HepG2 (cell line): ENCODE data around the gene METTL26. TPM values are rescaled to one million over a fixed set of nuclear protein-coding genes. Genes with fewer than 3 reads are reported as not detected.
A peak's percentile ranks its signal among the peaks of the same experiment; 100 is the strongest.

Experiments used
- AKAP8 ChIP-seq: sonication (generic); formaldehyde crosslinking; IDR thresholded peaks from 2 replicates; pipeline ENCODE4 v1.5.1; 2020; ENCODE audit warnings: mild to moderate bottlenecking, missing genetic modification reagents
- BHLHE40 ChIP-seq: IDR thresholded peaks from 2 replicates; pipeline ENCODE4 v1.6.1; 2011; ENCODE audit warnings: low read length, improper control_type of control experiment
- CENPT ChIP-seq: sonication (generic); formaldehyde crosslinking; IDR thresholded peaks from 2 replicates; pipeline ENCODE4 v1.8.0; 2022; ENCODE audit warnings: low read depth, mild to moderate bottlenecking, moderate library complexity, missing genetic modification reagents
- CHD4 ChIP-seq: fragments of 200-600 bp; sonication (generic); IDR thresholded peaks from 2 replicates; pipeline ENCODE4 v1.7.0; 2017; ENCODE audit warnings: mild to moderate bottlenecking, low read length, borderline replicate concordance
- DMAP1 ChIP-seq: IDR thresholded peaks from 2 replicates; pipeline ENCODE4 v1.6.1; 2016
- DNMT1 ChIP-seq: sonication (generic); formaldehyde crosslinking; IDR thresholded peaks from 2 replicates; pipeline ENCODE4 v1.5.1; 2020; ENCODE audit warnings: mild to moderate bottlenecking, missing genetic modification reagents
- HNF4G ChIP-seq, 2 experiments: sonication (generic) in 1 of 2; formaldehyde crosslinking in 1 of 2; IDR thresholded peaks; 2 replicates each; pipeline versions ENCODE4 v1.4.0 to v1.6.1; 2011 to 2020; ENCODE audit warnings: borderline replicate concordance in 2 of 2, low read depth in 2 of 2, mild to moderate bottlenecking in 2 of 2, low read length in 1 of 2, missing genetic modification reagents in 1 of 2, moderate library complexity in 1 of 2
- HOXA5 ChIP-seq: sonication (generic); formaldehyde crosslinking; IDR thresholded peaks from 2 replicates; pipeline ENCODE4 v1.4.0; 2020; ENCODE audit warnings: missing genetic modification reagents
- KLF11 ChIP-seq: IDR thresholded peaks from 2 replicates; pipeline ENCODE4 v1.6.1; 2016; ENCODE audit warnings: missing compliant biosample characterization
- MAFF ChIP-seq: IDR thresholded peaks from 2 replicates; pipeline ENCODE4 v1.6.1; 2011; ENCODE audit warnings: low read depth, low read length, improper control_type of control experiment
- MEIS1 ChIP-seq: sonication (generic); formaldehyde crosslinking; IDR thresholded peaks from 2 replicates; pipeline ENCODE4 v1.9.0; 2021; ENCODE audit warnings: mild to moderate bottlenecking, missing genetic modification reagents, moderate library complexity, borderline replicate concordance
- PBX2 ChIP-seq: IDR thresholded peaks from 2 replicates; pipeline ENCODE4 v1.6.1; 2016; ENCODE audit warnings: control low read depth
- RAD51 ChIP-seq: fragments of 450-650 bp; IDR thresholded peaks from 2 replicates; pipeline ENCODE4 v1.6.1; 2016; ENCODE audit warnings: borderline replicate concordance
- SPEN ChIP-seq: sonication (generic); formaldehyde crosslinking; IDR thresholded peaks from 2 replicates; pipeline ENCODE4 v1.5.1; 2020; ENCODE audit warnings: low read depth, mild to moderate bottlenecking, missing genetic modification reagents
- THAP11 ChIP-seq: IDR thresholded peaks from 2 replicates; pipeline ENCODE4 v1.6.1; 2016; ENCODE audit warnings: missing biosample characterization, missing genetic modification reagents
- ZBTB25 ChIP-seq: IDR thresholded peaks from 2 replicates; pipeline ENCODE4 v1.6.1; 2018; ENCODE audit warnings: missing genetic modification reagents
- ZKSCAN1 ChIP-seq: fragments of 150-350 bp; IDR thresholded peaks from 2 replicates; pipeline ENCODE4 v1.6.1; 2014; ENCODE audit warnings: low read length
- ZNF20 ChIP-seq: sonication (generic); formaldehyde crosslinking; IDR thresholded peaks from 2 replicates; pipeline ENCODE4 v1.4.0; 2020; ENCODE audit warnings: mild to moderate bottlenecking, moderate library complexity, missing genetic modification reagents
- ZNF232 ChIP-seq: sonication (generic); formaldehyde crosslinking; IDR thresholded peaks from 2 replicates; pipeline ENCODE4 v1.4.0; 2020; ENCODE audit warnings: missing genetic modification reagents, borderline replicate concordance
- ZNF34 ChIP-seq: sonication (generic); formaldehyde crosslinking; IDR thresholded peaks from 2 replicates; pipeline ENCODE4 v1.4.0; 2020; ENCODE audit warnings: mild to moderate bottlenecking, missing genetic modification reagents, borderline replicate concordance
- ZNF660 ChIP-seq: sonication (generic); formaldehyde crosslinking; IDR thresholded peaks from 2 replicates; pipeline ENCODE4 v1.5.1; 2020; ENCODE audit warnings: mild to moderate bottlenecking, low read depth, missing genetic modification reagents, borderline replicate concordance
- ZSCAN30 ChIP-seq: sonication (generic); formaldehyde crosslinking; IDR thresholded peaks from 2 replicates; pipeline ENCODE4 v1.5.0; 2020; ENCODE audit warnings: mild to moderate bottlenecking, missing genetic modification reagents
- polyA plus RNA-seq, 8 experiments: library from polyadenylated mRNA; depleted of rRNA in 3 of 8; stranded (reverse) in 7 of 8; unstranded in 1 of 8; fragments of >200 nt; fragmentation: Illumina TruSeq in 4 of 8; extraction: Trizol in 4 of 8; gene quantifications; 2 replicates each; pipeline versions ENCODE4 v1.2.1 to v1.2.3, GENCODE V29; 2011 to 2016; ENCODE audit warnings: low read depth in 4 of 8, missing spikeins in 1 of 8, mixed read lengths in 1 of 8; ENCODE audit not compliant: insufficient read depth in 1 of 8
- total RNA-seq, 5 experiments: library from RNA; depleted of rRNA; stranded (reverse); fragments of >200 nt; fragmentation: Illumina TruSeq; extraction: Trizol; gene quantifications; 2 replicates each; pipeline ENCODE4 v1.2.3, GENCODE V29; 2016; ENCODE audit warnings: low read depth in 1 of 5
- TF ChIP-seq, protein P1 (sequence below): sonication (generic); formaldehyde crosslinking; IDR thresholded peaks from 2 replicates; pipeline ENCODE4 v1.8.1; 2022; ENCODE audit warnings: low read depth, mild to moderate bottlenecking, missing genetic modification reagents
- TF ChIP-seq, protein P2 (sequence below): sonication (generic); formaldehyde crosslinking; IDR thresholded peaks from 2 replicates; pipeline ENCODE4 v1.5.0; 2020; ENCODE audit warnings: missing genetic modification reagents

Gene METTL26
- total and polyA plus RNA-seq, 2 of the 13 experiments (the other 11 are each of a cell fraction or from before 2014, with no cell fraction given), result 65.5 to 70.1 TPM

DNA sequence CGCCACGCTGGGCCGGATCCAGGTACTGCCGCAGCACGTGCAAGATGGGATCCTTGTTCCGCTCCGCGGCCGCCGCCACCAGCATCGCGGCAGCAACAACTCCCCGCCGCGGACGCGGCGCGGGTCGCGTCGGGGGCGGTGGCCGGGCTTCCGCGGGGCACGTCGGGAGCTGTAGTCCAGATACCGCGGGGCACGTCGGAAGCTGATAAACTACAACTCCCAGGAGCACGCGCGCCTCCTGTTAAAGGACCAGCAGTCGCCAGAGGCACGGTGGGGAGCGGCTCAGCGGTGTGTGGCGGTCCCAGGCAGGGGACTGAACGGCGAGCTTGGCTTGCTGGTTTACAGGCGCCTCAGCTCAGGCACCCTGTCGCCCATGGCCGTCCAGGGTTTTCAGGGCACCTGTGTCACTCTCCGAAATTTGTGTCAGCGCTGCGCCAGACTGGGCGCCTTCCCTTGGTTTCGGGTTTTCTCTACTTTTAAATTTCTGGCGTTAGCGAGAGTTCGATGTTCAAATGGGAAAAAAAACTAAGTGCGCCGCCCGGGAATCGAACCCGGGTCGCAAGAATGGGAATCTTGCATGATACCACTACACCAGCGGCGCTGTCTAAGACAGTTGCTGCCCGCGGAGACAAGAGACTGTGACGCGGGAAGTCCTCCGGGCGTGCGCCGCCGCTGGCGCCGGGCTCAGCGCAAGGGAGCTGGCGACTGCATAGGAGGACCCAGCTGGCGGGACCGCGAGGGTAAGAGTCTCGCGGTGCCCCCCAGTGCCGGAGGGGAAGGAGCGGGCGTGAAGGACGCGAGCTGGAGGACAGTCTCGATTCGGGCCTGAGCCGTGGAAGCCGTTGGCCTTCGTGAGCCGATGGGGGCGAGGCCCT is at the start of gene METTL26 (continued):
- TF ChIP-seq CHD4 (no peak), MEIS1 (CRISPR knock-in tag) (0 out of 2 replicates have a peak, but pooled peaks have one; percentile 64), CENPT (0 out of 2 replicates have a peak, but pooled peaks have one; percentile 22), ZBTB25 (CRISPR knock-in tag) (peak; percentile 67), ZNF660 (CRISPR knock-in tag) (no peak), HOXA5 (CRISPR knock-in tag) (peak; percentile 17; the same call in 1 of the 2 replicates), HNF4G (IDR thresholded peaks at IDR 0.05; ENCODE audit: borderline replicate concordance, low read depth, low read length) (peak; percentile 12; the same call in 1 of the 2 replicates), HNF4G (CRISPR knock-in tag; IDR thresholded peaks at IDR 0.05; ENCODE audit: borderline replicate concordance, low read depth) (peak; percentile 33; the same call in 1 of the 2 replicates), AKAP8 (CRISPR knock-in tag) (no peak), SPEN (CRISPR knock-in tag) (peak; percentile 84), BHLHE40 (peak; percentile 92), MAFF (no peak), ZNF232 (no peak), DMAP1 (peak; percentile 63; the same call in 1 of the 2 replicates), DNMT1 (CRISPR knock-in tag) (peak; percentile 92), ZKSCAN1 (no peak), ZSCAN30 (CRISPR knock-in tag) (no peak), RAD51 (no peak), ZNF20 (CRISPR knock-in tag) (no peak), KLF11 (CRISPR knock-in tag) (no peak), ZNF34 (CRISPR knock-in tag) (peak; percentile 72; the same call in 1 of the 2 replicates), PBX2 (no peak), THAP11 (CRISPR knock-in tag) (peak; percentile 100)
- TF ChIP-seq, protein P1, sequence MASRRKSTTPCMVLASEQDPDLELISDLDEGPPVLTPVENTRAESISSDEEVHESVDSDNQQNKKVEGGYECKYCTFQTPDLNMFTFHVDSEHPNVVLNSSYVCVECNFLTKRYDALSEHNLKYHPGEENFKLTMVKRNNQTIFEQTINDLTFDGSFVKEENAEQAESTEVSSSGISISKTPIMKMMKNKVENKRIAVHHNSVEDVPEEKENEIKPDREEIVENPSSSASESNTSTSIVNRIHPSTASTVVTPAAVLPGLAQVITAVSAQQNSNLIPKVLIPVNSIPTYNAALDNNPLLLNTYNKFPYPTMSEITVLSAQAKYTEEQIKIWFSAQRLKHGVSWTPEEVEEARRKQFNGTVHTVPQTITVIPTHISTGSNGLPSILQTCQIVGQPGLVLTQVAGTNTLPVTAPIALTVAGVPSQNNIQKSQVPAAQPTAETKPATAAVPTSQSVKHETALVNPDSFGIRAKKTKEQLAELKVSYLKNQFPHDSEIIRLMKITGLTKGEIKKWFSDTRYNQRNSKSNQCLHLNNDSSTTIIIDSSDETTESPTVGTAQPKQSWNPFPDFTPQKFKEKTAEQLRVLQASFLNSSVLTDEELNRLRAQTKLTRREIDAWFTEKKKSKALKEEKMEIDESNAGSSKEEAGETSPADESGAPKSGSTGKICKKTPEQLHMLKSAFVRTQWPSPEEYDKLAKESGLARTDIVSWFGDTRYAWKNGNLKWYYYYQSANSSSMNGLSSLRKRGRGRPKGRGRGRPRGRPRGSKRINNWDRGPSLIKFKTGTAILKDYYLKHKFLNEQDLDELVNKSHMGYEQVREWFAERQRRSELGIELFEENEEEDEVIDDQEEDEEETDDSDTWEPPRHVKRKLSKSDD (CRISPR knock-in tag), result no peak; the same call in 1 of the 2 replicates
- TF ChIP-seq, protein P2, sequence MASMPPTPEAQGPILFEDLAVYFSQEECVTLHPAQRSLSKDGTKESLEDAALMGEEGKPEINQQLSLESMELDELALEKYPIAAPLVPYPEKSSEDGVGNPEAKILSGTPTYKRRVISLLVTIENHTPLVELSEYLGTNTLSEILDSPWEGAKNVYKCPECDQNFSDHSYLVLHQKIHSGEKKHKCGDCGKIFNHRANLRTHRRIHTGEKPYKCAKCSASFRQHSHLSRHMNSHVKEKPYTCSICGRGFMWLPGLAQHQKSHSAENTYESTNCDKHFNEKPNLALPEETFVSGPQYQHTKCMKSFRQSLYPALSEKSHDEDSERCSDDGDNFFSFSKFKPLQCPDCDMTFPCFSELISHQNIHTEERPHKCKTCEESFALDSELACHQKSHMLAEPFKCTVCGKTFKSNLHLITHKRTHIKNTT, result no peak
